Measurements from ENCODE around the gene PPM1N.
A peak's percentile ranks its signal among the peaks of the same experiment; 100 is the strongest.

The PPM1N gene

DNA sequence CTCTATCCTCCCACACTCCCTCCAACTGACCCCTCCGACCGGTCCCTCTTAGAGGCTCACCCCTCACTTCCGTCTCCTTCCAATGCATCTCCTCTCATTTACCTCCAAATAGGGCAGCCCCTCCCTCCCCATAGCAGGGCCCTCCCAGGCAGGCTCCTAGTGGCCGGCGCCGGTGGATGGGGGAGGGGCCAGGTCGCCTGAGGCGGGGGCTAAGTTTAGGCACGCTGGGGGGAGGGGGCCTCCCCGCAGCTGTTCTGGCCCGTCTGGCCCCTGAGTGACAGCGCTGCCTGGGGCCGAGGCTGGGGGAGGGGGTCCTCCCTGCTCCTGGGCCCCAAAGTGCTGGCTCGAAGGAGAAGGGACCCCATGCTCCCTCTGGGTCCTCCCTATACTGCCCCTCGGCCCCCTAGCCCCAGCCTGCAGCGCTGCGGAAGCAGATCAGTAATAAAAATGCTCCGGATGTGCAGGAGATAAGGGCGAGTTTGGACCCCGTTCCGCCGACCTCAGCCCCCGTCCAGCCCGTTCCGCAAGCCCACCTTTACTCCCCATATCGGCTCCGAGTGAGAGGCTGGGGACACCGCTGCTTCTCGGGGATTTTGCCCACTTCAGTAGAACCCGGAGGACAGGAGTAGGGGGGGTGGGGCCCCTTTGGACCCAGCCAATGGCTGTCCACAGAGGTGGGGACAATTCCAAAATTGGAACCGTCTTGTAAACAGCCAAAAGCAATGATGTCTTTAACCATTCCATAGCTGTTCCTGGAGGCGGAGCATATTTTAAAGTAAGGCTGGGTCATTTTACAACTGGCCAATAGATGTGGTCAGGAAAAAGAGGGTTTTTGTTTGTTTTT, 5.4 kb upstream of the PPM1N start:
- no peak for DNase-seq (ENCODE audit: low spot score)

DNA sequence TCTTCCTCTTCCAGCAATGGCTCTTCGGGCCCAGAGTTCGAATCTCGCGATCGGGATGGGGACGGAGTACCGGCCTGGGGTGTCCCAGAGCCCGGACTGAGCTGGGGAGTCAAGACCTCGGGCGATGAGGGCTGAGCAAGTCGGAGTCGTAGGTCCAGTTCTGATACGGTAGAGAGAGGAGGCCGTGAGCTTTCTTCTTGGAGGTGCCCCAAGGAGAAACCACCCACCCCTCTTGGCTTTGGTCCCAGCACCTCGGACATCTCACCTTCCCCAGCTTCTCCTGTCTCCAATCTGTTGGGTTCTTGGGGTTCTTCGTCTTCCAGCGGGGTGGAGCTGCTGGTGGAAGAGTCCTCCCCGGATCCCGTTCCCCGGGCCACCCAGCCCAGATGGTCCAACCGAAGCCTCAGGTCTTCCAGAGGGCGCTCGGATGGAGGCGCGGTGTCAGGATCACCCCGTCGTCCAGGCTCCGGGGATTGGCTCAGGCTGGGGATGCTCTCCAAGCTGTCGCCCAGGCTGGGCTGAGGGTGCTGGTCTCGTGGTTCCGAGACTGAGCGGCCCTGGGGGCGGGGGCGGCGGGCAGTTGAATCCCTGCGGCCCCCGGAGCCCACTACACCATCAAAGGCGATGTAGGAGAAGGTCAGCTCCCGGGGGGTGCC, 3.9 kb upstream of the PPM1N start:
- no peak for DNase-seq (ENCODE audit: low spot score)

DNA sequence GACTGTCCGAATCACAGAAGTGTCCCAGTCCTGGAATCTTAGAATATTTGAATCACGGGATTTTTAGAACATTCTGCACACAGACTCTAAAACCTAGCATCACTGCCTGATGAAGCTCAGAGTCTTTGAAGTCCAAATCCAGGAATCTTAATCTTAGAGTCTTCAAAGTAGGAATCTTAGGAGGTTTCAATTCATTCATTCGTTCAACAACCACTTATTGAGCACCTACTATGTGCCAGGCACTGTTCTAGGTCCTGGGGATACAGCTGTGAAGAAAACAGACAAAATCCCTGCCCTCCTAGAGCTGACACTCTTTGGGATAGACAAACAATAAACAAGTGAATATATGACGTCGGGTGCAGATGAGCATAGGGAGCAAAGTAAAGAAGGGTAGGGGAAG, 3.1 kb upstream of the PPM1N start:
- DNase-seq (ENCODE audit: low spot score), result no peak

- DNase-seq (ENCODE audit: low spot score), result peak; percentile 29
Observed at GRCh38 chr19:45496349-45496953, 1.8 kb upstream of the PPM1N start.

DNA sequence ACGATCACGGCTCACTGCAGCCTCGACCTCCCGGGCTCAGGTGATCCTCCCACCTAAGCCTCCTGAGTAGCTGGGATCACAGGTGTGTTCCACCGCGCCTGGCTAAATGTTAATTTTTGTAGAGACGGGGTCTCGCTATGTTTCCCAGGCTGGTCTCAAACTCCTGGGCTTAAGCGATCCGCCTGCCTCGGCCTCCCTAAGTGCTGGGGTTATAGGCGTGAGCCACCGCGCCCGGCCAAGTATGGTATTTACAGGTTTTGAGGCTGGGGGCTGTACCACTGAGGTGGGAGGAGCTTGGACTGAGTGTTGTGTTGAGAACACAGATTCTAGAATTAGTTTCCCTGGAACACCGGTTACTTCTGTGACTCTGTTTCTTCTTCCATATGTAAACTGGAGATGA, 452 bp upstream of the PPM1N start:
- no peak for DNase-seq (ENCODE audit: low spot score)

DNA sequence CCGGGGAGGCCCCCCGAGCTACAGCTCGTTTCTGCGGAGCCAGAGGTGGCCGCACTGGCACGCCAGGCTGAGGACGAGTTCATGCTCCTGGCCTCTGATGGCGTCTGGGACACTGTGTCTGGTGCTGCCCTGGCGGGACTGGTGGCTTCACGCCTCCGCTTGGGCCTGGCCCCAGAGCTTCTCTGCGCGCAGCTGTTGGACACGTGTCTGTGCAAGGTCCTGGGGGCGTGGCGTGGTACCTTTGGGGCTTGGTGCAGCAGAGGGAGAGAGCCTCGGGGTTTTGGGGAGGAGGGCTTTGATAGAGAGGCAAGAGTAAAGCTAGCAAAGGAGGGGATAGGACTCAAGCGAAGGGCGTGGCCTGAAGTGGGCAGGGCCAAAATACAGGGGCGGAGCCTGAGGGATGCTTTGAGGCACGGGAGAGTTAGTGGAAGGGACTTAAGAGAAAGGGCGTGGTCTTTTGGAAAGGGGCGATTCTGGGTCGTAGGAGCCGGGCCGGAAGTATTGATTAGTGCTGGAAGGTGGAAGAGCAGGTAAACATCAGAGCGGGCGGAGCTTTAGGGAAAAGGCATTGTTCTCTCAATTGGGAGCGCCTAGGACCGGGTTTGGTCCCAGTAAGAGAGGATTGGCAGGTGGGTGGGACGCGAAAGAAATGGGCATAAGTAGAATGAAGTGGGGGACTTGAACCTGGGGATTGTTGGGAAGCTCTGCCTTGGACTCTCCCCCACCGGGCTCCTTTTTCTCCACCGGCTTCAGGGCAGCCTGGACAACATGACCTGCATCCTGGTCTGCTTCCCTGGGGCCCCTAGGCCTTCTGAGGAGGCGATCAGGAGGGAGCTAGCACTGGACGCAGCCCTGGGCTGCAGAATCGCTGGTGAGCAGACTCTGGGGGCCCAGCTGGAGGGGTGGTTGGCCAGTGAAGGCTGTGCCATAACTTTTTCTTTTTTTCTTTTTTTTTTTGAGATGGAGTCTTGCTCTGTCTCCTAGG, 1.2 kb downstream of the PPM1N start:
- peak; percentile 60 for DNase-seq (ENCODE audit: low spot score)

GRCh38 chr19:45500918-45501729, 2.9 kb downstream of the PPM1N start:
- no peak for DNase-seq (ENCODE audit: low spot score)

GRCh38 chr19:45501730-45502014, 3.4 kb downstream of the PPM1N start:
- DNase-seq (ENCODE audit: low spot score), result no peak

- DNase-seq (ENCODE audit: low spot score), result no peak
Observed at GRCh38 chr19:45502111-45502510, 3.9 kb downstream of the PPM1N start.

DNA sequence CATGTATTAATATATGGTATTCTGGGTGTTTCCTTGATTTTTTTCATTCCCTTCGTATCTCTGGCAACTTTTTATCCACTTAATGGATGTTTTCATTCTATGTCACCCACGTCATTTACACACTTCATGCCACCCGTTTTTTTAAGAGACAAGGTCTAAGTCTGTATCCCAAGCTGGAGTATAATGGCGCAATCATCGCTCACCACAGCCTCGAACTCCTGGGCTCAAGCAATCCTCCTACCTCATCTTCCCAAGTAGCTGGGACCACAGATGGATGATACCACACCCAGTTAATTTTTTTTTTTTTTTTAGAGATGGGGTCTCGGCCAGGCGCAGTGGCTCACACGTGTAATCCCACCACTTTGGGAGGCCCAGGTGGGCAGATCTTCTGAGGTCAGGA, 5.7 kb downstream of the PPM1N start:
- DNase-seq (ENCODE audit: low spot score), result no peak

GRCh38 chr19:45505151-45505995, 7.1 kb downstream of the PPM1N start:
- no peak for DNase-seq (ENCODE audit: low spot score)

- no peak for DNase-seq (ENCODE audit: low spot score)
Observed at GRCh38 chr19:45505996-45506245, 7.7 kb downstream of the PPM1N start.

DNA sequence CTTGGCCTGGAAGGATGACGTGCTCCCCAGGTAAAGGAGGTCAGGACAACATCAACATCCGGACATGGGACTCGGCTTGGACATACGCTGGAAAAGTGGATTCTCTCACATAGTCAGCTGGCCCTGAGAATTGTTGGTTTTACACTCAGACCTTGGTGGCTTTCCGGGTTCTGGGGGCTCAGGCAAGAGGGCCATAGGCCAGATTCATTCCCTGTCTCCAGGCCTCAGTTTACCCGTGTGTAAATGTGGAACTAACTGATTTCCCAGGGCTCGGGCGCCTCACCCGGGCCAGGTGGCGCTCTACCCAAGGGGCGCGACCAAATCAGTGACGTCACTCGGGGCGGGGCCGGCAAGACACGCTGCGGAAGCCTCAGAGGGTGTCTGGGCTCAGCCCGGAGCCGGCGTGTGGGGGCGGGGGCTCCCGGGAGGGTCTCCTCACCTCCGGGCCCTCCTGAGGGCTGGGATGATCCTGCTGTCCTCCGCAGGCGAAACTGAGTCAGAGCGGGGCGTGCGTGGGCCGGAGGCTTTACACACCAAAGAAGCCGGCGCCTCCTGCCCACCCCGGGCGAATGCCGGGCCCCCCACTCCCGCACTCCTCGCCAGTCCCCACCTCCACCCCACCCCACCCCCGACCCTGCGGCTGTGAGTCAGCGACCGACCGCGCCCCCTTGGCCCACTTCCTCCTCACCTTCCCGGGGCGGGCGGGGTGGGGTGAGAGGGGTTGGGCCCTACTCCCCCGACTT, 8.2 kb downstream of the PPM1N start:
- peak; percentile 96 for DNase-seq (ENCODE audit: low spot score)

DNA sequence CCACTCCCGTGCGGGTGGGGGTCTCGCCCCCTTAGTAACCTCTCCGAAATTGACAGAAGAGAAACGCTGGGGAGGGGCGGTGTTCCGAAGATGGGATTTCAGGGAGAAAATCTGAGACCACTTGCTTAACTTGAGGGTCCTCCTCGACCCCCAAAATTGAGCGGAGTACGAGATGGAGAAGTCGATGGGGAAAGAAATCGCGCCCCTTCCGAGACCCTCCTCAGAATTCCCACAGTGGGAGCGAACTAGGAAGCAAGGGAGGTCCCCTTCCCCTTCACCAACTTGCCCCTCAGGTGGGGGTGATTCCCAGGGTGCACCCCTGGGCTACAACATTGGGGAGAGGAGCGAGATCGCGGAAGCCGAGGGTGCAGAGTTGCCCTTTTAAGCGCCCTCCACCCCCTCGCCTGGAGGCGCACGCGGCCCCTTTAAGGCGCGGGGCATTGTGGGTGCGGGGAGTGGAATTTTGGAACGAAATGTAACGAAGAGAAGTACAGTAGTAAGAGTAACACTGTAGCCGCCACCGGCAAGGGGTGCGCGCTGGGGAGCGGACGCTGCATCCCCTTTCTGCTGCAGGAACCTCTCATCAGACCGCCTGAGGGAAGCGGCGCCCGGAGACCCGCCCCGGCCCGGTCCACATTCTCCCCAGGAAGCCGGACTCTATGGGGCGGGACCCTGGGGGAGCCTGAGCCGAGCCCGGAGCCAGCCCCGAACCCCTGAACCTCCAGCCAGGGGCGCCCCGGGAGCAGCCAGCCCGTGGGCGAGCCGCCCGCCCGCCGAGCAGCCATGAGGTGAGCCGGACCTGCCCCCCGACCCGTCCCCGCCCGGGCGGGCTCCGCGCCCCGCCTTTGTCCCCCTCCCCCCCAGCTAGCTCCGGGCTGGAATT, 9.0 kb downstream of the PPM1N start, which contains the start of gene VASP:
Gene VASP, plus strand, starts transcription at position 491 of the 883 bp plus-strand sequence. Its CDS starts 293 bp downstream, at position 784.
- DNase-seq (ENCODE audit: low spot score), result peak; percentile 89

DNA sequence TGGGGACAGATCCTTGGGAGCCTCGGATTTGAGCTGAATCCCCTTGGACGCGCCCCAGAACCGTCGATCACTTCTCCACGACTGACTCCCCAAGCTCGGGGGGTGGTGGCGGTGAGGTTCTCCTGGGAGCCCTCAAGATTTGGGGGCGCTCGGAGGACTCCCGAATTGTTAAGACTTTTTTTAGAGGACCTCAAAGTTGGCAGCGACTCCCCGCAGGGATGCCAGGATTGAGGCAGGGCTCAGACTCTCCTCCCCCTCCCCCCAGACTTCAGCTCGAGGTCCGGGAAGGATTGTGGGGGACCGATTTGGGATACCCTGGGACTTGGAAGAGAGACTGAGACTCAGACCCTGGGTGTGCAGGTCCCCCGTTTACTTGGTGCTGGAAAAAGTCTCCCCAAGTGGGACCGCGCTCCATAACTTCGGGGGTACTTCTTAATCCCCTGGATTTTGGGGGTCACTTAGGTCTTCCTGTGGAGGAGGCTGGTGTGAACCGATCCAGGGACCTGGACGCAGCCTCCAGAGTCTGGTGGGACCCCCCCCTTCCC, 9.7 kb downstream of the PPM1N start:
- DNase-seq (ENCODE audit: low spot score), result no peak

GRCh38 chr19:45508417-45508860, 10.2 kb downstream of the PPM1N start:
- no peak for DNase-seq (ENCODE audit: low spot score)

DNA sequence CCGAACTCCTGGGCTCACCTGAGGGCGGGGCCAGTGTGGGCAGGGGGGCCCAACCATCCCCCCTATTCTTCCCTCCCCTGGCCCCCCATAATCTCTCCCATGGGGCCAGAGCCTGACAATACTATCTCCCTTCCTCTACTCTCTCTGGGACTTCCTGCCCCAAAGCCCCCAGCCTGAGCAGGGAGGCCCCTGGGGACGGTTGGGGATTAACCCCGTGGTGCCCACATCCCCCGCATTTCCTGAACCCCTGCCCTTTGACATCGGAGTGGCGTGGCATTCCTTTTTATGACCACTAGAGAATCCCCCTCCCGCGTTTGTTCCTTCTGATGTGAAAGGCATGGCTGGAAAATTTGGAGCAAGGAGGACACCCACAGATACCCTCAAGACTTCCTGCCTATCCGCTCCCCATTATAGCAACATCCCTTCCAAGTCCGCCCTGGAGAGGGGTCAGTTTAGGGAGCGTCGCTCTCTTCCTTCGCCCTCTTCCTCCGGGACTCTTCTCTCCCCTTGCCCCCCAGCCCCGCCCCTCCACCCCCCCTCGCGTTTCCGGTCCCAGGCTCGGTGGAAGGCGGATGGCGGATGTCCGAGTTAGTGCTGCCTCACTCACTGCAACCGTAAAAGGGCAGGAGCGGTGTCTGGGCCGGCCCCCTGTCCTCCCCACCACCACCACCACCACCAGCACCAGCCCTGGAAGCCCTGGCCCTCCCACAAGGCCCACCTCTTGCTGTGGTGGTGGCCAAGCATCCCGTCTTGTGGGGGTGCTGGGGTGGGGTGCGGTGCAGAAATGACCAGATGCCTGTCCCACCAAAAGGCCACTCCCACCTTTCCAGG, 10.8 kb downstream of the PPM1N start:
- DNase-seq (ENCODE audit: low spot score), result no peak

DNA sequence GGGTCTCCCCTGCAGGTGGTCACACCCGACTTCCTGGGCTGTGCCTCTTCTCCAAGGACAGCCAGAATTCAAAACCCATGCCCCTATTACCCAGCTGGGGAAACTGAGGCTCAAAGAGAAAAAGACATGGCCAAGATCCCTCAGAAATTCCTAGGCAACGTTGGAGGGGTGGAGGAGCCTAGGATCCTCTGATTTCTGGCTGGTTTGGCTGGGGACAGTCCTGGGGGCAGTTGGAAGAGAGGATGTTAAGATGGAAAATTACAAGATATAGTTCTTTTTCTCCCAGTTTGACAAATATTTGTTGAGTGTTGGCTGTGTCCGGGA, 11.4 kb downstream of the PPM1N start:
- no peak for DNase-seq (ENCODE audit: low spot score)

Measured in CD4-positive, alpha-beta T cell treated with Interleukin-6 at 100 ng/mL for 8 hours (primary cell).